Chondrocyte (in vitro differentiated cells): ENCODE results near the gene FCRLA. TPM values are rescaled to one million over a fixed set of nuclear protein-coding genes. Genes with fewer than 3 reads are reported as not detected.

Experiments used
- DNase-seq: peaks from one replicate; pipeline ENCODE4 v3.0.0; 2021; ENCODE audit warnings: mixed read lengths, low spot score
- H3K27ac Mint-ChIP-seq: one replicate; pipeline ENCODE4 v1.8.0; 2021; ENCODE audit warnings: mild to moderate bottlenecking, moderate library complexity, mixed read lengths; ENCODE audit not compliant: unreplicated experiment
- H3K27me3 Mint-ChIP-seq: 2 replicates; pipeline ENCODE4 v1.8.0; 2021; ENCODE audit warnings: low read depth, mixed read lengths
- H3K36me3 Mint-ChIP-seq: 2 replicates; pipeline ENCODE4 v1.8.0; 2021; ENCODE audit warnings: low read depth, mixed read lengths
- H3K4me1 Mint-ChIP-seq: 2 replicates; pipeline ENCODE4 v1.8.0; 2021; ENCODE audit warnings: low read depth, mild to moderate bottlenecking, mixed read lengths
- H3K4me3 Mint-ChIP-seq: one replicate; pipeline ENCODE4 v1.8.0; 2021; ENCODE audit warnings: mild to moderate bottlenecking, moderate library complexity, mixed read lengths; ENCODE audit not compliant: unreplicated experiment
- H3K9me3 Mint-ChIP-seq: 2 replicates; pipeline ENCODE4 v1.8.0; 2021; ENCODE audit warnings: low read depth, mixed read lengths
- CTCF ChIP-seq: fragments of 200-600 bp; sonication (generic); IDR thresholded peaks from 2 replicates; pipeline ENCODE4 v1.5.0; 2021; ENCODE audit warnings: antibody characterized with exemption, mild to moderate bottlenecking, moderate library complexity
- total RNA-seq: library from RNA; stranded (reverse); gene quantifications from 3 replicates; pipeline ENCODE4 v1.2.1, GENCODE V29; 2021

FCRLA gene
- total RNA-seq, 1 donor from 2014 or later, result not detected

GRCh38 chr1:161730050-161730564 is 23.1 kb downstream of the FCRLA start:
- H3K9me3 Mint-ChIP-seq, result no peaks in the 10 kb centered on the region
- H3K27me3 Mint-ChIP-seq, result peaks cover 19% of the 10 kb centered on the region
- no peaks in the 10 kb centered on the region for H3K36me3 Mint-ChIP-seq

GRCh38 chr1:161731241-161731640 is 24.2 kb downstream of the FCRLA start:
- H3K27ac Mint-ChIP-seq, result no peak overlapping the region
- no peaks in the 10 kb centered on the region for H3K4me1 Mint-ChIP-seq
- TF ChIP-seq CTCF, result no peak
- no peaks in the 10 kb centered on the region for H3K9me3 Mint-ChIP-seq
- H3K36me3 Mint-ChIP-seq, result no peaks in the 10 kb centered on the region
- no peak overlapping the region for H3K4me3 Mint-ChIP-seq
- peaks cover 25% of the 10 kb centered on the region for H3K27me3 Mint-ChIP-seq
- no peak for DNase-seq

More at GRCh38 chr1:161730050-161730564, 23.1 kb downstream of the FCRLA start:
- H3K4me3 Mint-ChIP-seq, result no peak overlapping the region
- H3K27ac Mint-ChIP-seq, result no peak overlapping the region
- H3K4me1 Mint-ChIP-seq, result peaks cover 8% of the 10 kb centered on the region
- DNase-seq, result no peak
- TF ChIP-seq CTCF, result no peak

- H3K4me1 Mint-ChIP-seq, result no peaks in the 10 kb centered on the region
- TF ChIP-seq CTCF, result no peak
- H3K36me3 Mint-ChIP-seq, result no peaks in the 10 kb centered on the region
- H3K27me3 Mint-ChIP-seq, result peaks cover 28% of the 10 kb centered on the region
- DNase-seq, result no peak
- H3K9me3 Mint-ChIP-seq, result no peaks in the 10 kb centered on the region
- no peak overlapping the region for H3K4me3 Mint-ChIP-seq
- H3K27ac Mint-ChIP-seq, result no peak overlapping the region
Measured at GRCh38 chr1:161731981-161732718, 25.1 kb downstream of the FCRLA start.

GRCh38 chr1:161733526-161733925 is 26.5 kb downstream of the FCRLA start:
- Mint-ChIP-seq H3K36me3 (no peaks in the 10 kb centered on the region), H3K9me3 (no peaks in the 10 kb centered on the region), H3K4me3 (no peak overlapping the region), H3K27ac (no peak overlapping the region), H3K4me1 (no peaks in the 10 kb centered on the region), H3K27me3 (peaks cover 32% of the 10 kb centered on the region)
- DNase-seq, result no peak
- no peak for TF ChIP-seq CTCF

GRCh38 chr1:161735837-161736236 is 28.8 kb downstream of the FCRLA start:
- no peak for TF ChIP-seq CTCF
- no peaks in the 10 kb centered on the region for H3K9me3 Mint-ChIP-seq
- no peaks in the 10 kb centered on the region for H3K4me1 Mint-ChIP-seq
- no peak for DNase-seq
- peaks cover 31% of the 10 kb centered on the region for H3K27me3 Mint-ChIP-seq
- no peak overlapping the region for H3K27ac Mint-ChIP-seq
- H3K36me3 Mint-ChIP-seq, result no peaks in the 10 kb centered on the region
- H3K4me3 Mint-ChIP-seq, result no peak overlapping the region
